NCI-H146 (cell line): ENCODE data around the gene TRIM26.
"Not testable (repeated sequence)": the region's sequence is repeated elsewhere in the genome, so short reads cannot be mapped to it uniquely, and the experiment has no call there.

Experiments
- DNase-seq: peaks from one replicate; lab custom pipeline; 2025; lab: John Stamatoyannopoulos, UW

TRIM26 gene

GRCh38 chr6:30212865-30213666 lies at the start of gene TRIM26:
TSS of gene TRIM26 (minus strand) at chr6:30213406. CDS start at chr6:30199103, 14,303 bp downstream.
- peak; percentile 96 for DNase-seq

- no peak for DNase-seq
These were observed 46.9 kb upstream of the TRIM26 start for GRCh38 chr6:30260036-30260504.

- peak; percentile 65 for DNase-seq
These were observed 46.2 kb upstream of the TRIM26 start for GRCh38 chr6:30259140-30260035.

GRCh38 chr6:30258204-30258603 lies 45.0 kb upstream of the TRIM26 start:
- no peak for DNase-seq

- not testable (repeated sequence) for DNase-seq
These were observed 39.2 kb upstream of the TRIM26 start for GRCh38 chr6:30252417-30252816.

- no peak for DNase-seq
These were observed 31.4 kb upstream of the TRIM26 start for GRCh38 chr6:30244560-30244959.

- DNase-seq, result peak; percentile 13
These were observed 25.1 kb upstream of the TRIM26 start for GRCh38 chr6:30238178-30238795.

- DNase-seq, result no peak
These were observed 21.1 kb upstream of the TRIM26 start for GRCh38 chr6:30234356-30234755.

- DNase-seq, result no peak
These were observed 17.9 kb upstream of the TRIM26 start for GRCh38 chr6:30231067-30231466.

- DNase-seq, result no peak
These were observed 14.7 kb upstream of the TRIM26 start for GRCh38 chr6:30227763-30228487.

GRCh38 chr6:30227242-30227722 lies 14.1 kb upstream of the TRIM26 start:
- no peak for DNase-seq

GRCh38 chr6:30223339-30223738 lies 10.1 kb upstream of the TRIM26 start:
- DNase-seq, result no peak

- not testable (repeated sequence) for DNase-seq
These were observed 8.8 kb upstream of the TRIM26 start for GRCh38 chr6:30221956-30222355.

- DNase-seq, result not testable (repeated sequence)
These were observed 8.2 kb upstream of the TRIM26 start for GRCh38 chr6:30221395-30221794.

- peak; percentile 71 for DNase-seq
These were observed 6.0 kb upstream of the TRIM26 start for GRCh38 chr6:30219244-30219643.

GRCh38 chr6:30216096-30216495 lies 2.9 kb upstream of the TRIM26 start:
- no peak for DNase-seq

- no peak for DNase-seq
These were observed 1.4 kb upstream of the TRIM26 start for GRCh38 chr6:30214657-30214982.

- peak; percentile 71 for DNase-seq
These were observed 901 bp upstream of the TRIM26 start for GRCh38 chr6:30213957-30214656.

GRCh38 chr6:30213667-30213956 lies 406 bp upstream of the TRIM26 start:
- DNase-seq, result no peak

- no peak for DNase-seq
These were observed 1.3 kb downstream of the TRIM26 start for GRCh38 chr6:30211899-30212298.

GRCh38 chr6:30211306-30211705 lies 1.9 kb downstream of the TRIM26 start:
- no peak for DNase-seq
